NCI-H2081 (cell line): Measurements from ENCODE around the gene KCTD7.
"Not testable (repeated sequence)": the region's sequence is repeated elsewhere in the genome, so short reads cannot be mapped to it uniquely, and the experiment has no call there.

Source experiments
- DNase-seq, 2 experiments: peaks; one replicate each; lab custom pipeline; 2025; lab: John Stamatoyannopoulos, UW

Gene KCTD7

DNA sequence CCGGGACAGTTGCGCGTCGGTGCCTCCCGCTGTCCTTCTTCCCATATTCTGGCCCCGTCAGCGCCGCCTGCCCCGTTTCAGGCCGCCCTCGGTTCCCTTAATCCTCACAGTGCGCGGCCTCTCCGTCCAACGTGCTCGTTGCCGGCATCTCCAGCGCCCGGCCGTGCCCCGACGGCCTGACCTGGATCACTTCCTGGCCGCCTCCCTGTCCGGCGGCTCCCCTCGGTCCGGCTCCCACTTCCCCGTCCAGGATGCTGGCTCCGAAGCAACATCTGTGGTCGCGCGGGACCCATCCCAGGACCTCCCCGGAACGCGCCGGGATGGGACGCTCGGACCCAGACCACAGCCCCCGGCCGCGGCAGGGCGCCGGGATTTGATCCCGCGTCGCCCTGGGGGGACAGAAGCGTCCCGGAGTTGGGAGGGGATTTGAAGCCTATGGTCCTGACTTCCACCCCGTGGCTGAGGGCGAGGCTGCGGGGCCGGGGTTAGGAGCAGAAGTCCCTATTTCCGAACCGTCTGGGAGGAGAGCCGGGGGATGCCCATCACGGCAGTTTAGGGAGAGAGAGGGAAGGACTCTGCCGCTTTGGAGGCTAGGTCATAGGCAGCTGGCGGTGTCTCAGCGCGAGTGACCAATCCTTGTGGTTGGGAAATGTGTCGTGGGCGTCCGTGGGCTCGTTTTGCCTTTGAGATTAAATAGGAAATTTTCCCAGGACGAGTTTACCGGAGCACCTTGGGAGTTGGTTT, 53.8 kb downstream of the KCTD7 start:
- DNase-seq = no peak

DNA sequence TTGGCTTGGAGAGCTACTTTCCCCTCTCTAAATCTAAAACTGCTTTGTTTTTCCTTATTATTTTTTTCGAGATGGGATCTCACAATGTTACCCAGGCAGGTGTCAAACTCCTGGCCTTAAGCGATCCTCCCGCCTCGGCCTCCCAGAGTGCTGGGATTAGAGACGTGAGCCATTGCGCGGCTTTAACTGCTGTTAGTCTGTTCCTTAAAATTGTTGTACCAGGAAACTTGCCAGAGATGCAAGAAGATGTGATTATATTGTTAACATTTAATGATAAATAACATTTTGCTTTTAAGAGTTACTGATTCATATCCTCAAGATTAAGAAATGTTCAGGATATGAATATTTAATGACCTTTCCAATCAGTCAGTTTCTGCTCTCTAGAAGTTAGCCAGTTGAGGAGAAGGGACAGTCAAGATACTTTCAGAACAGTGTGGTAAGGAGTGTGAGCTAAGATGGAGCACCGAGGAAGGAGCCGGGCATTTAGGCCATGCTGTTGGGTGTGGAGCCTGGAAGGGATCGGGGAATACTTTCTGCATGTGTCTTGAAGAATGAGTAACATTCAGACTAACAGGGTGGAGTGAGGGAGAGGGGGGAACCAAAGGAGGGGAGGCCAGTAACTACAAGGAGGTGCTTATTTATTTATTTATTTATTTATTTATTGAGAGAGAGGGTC, 54.6 kb downstream of the KCTD7 start:
- DNase-seq = not testable (repeated sequence)

DNA sequence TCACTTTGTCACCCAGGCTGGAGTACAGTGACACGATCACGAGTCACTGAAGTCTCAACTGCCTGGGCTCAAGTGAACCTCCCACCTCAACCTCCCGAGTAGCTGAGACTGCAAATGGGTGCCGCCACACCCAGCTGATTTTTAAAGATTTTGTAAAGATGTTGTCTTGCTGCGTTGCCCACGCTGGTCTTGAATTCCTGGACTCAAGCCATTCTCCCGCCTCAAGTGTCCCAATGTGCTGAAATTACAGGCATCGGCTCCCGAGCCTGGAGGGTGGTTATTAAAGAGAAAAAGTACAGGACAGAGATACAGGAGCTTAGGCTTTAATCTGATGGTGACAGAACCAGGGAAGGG, 55.1 kb downstream of the KCTD7 start:
- no peak for DNase-seq

DNA sequence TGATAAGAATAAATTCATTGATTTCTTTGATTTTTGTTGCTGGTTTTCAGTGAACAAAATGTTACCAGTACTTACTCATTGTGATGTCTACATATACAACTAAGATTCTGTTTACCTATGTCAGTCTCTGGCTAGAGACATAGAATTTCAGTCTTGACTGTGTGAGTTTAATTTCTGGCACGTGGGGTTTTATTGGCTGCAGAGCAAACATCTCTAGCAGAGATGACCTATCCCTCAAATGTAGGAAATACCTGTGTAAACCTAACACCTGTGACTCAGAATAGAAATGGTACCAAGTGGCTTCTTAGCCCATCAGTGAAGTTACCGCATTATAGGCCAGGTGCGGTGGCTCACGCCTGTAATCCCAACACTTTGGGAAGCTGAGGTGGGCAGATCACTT, 57.0 kb downstream of the KCTD7 start:
- peak in 1 of 2 experiments; percentile 28 for DNase-seq

DNA sequence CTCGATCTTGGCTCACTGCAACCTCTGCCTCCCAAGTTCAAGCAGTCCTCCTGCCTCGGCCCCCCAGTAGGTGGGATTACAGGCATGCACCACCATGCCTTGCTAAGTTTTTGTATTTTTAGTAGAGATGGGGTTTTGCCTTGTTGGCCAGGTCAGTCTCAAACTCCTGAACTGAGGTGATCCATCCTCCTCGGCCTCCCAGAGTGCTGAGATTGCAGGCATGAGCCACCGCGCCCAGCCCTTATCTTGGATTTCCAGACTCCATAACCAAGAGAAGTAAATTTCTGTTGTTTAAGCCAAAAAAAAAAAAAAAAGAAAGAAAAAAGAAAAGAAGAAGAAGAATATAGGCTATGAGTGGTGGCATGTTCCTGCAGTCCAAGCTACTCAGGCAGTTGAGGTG, 58.5 kb downstream of the KCTD7 start:
- no peak for DNase-seq

DNA sequence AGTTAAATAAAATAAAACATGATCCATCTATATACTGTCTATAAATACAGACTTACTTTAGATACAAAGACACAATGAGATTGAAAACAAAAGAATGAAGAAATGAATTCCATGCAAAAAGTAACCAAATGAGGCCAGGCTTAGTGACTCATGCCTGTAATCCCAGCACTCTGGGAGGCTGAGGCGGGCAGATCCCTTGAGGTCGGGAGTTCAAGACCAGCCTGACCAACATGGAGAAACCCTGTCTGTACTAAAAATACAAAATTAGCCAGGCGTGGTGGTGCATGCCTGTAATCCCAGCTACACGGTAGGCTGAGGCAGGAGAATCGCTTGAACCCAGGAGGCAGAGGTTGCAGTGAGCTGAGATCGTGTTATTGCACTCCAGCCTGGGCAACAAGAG, 59.0 kb downstream of the KCTD7 start:
- DNase-seq = not testable (repeated sequence)

DNA sequence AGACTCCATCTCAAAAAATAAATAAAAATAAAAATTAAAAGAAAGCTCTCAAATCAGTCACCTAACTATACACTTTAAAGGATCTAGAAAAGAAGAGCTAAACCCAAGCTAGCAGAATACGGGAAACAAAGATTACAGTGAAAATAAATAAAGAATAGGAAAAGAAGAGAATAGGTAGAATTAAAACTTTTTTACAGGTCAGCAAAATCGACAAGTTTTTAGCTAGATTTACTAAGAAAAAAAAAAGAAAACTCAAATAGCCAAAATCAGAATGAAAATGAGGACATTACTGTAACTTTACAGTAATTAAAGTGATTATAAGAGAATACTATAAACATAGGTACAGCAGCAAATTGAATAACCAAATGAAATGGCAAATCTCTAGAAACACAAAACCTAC, 60.4 kb downstream of the KCTD7 start:
- no peak for DNase-seq

DNA sequence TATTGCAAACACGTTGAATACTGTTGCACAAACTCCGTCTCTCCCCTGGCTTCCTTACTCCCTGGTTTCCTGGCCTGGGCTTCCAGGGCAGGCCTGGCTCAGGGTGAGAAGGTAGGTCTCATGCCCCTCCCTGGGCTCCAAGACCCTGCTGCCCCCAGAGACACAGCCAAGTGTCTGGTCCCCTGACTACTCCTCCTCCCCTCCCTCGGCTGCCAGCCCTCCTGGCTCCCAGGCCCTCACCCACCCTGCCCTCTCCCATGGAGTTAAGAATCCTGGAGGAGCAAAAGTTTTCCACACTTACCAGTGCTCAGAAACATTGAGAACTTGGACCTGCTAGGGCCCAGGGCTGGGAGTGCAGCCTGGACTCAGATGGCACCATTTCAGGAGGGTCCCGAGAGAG, 64.7 kb downstream of the KCTD7 start:
- DNase-seq = no peak
